Left lung (tissue), 10 donors: ENCODE measurements around the gene KRTAP10-7. TPM values are rescaled to one million over a fixed set of nuclear protein-coding genes. Genes with fewer than 3 reads are reported as not detected.
"Not testable (repeated sequence)": the region's sequence is repeated elsewhere in the genome, so short reads cannot be mapped to it uniquely, and the experiment has no call there.

Experiments used
- ATAC-seq: fragments of 200-7000 bp; cut with Tn5 transposase; one replicate; pipeline ENCODE4 v1.9.1; 2020; ENCODE audit warnings: moderate library complexity
- DNase-seq, 4 donors: peaks; one replicate each; pipeline ENCODE4 v3.0.0-alpha.2; 2013 to 2020
- H3K27ac ChIP-seq, 2 donors: fragments of 200-600 bp; sonication (generic) in 1 of 2; one replicate each; pipeline versions ENCODE4 v1.5.0 to v1.8.0; 2020 to 2021
- H3K27me3 ChIP-seq, 2 donors: fragments of 200-600 bp; sonication (generic) in 1 of 2; one replicate each; pipeline versions ENCODE4 v1.5.0 to v1.8.0; 2020 to 2021
- H3K36me3 ChIP-seq, 2 donors: fragments of 200-600 bp; sonication (generic) in 1 of 2; one replicate each; pipeline versions ENCODE4 v1.5.0 to v1.8.0; 2020 to 2021
- H3K4me1 ChIP-seq, 2 donors: fragments of 200-600 bp; one replicate each; pipeline ENCODE4 v1.8.0; 2021
- H3K4me3 ChIP-seq, 2 donors: fragments of 200-600 bp; sonication (generic) in 1 of 2; one replicate each; pipeline versions ENCODE4 v1.5.0 to v1.8.0; 2020 to 2021; ENCODE audit warnings: mild to moderate bottlenecking in 1 of 2
- H3K9me3 ChIP-seq, 2 donors: fragments of 200-600 bp; sonication (generic) in 1 of 2; one replicate each; pipeline versions ENCODE4 v1.5.0 to v1.8.0; 2020 to 2021
- CTCF ChIP-seq, 2 donors: fragments of 200-600 bp; sonication (generic) in 1 of 2; IDR thresholded peaks; one replicate each; pipeline versions ENCODE4 v1.5.0 to v1.8.0; 2021; ENCODE audit warnings: antibody characterized with exemption in 2 of 2
- intact Hi-C, 2 donors: fragments of 100-400 bp; cut with DNase I; formaldehyde crosslinking; loops; one replicate each; pipeline versions ENCODE4 v1.11.2 to v1.14.2; 2022
- polyA plus RNA-seq, 6 donors: library from polyadenylated mRNA; unstranded; fragments of 120-200 nt; gene quantifications; one replicate each; pipeline ENCODE4 v1.2.1, GENCODE V29; 2013; ENCODE audit not compliant: insufficient read length in 6 of 6
- total RNA-seq, 2 donors: library from RNA; stranded (reverse); fragmentation: NEBNext Ultra II Directional; extraction: Animal tissue kit (Norgen Biotek cat#: 25700); gene quantifications; one replicate each; pipeline ENCODE4 v1.2.1, GENCODE V29; 2021
- donor health status: DM: no; HTN: yes; CAD: no.
- donor health status: DM: no; HTN: no; CAD: no.

Gene KRTAP10-7
- total and polyA plus RNA-seq, 8 donors = not detected

- intact Hi-C loops = no loop called here
- Histone ChIP-seq H3K36me3 (no peaks in the 10 kb centered on the region), H3K4me3 (no peak overlapping the region), H3K4me1 (no peaks in the 10 kb centered on the region), H3K27me3 (peaks cover 0 to 58% of the 10 kb centered on the region in 2 donors), H3K9me3 (no peaks in the 10 kb centered on the region), H3K27ac (no peak overlapping the region)
- ATAC-seq (no peak), DNase-seq (no peak)
- no peak for TF ChIP-seq CTCF (IDR thresholded peaks at IDR 0.05)
These were observed 10.7 kb upstream of the KRTAP10-7 start for GRCh38 chr21:44589586-44590305.

GRCh38 chr21:44590311-44590721, 10.1 kb upstream of the KRTAP10-7 start:
- Histone ChIP-seq H3K4me1 (no peaks in the 10 kb centered on the region), H3K4me3 (no peak overlapping the region), H3K27me3 (peaks cover 0 to 52% of the 10 kb centered on the region in 2 donors), H3K36me3 (no peaks in the 10 kb centered on the region), H3K27ac (no peak overlapping the region), H3K9me3 (no peaks in the 10 kb centered on the region)
- no peak for DNase-seq
- TF ChIP-seq CTCF (IDR thresholded peaks at IDR 0.05) = no peak
- no peak for ATAC-seq
- intact Hi-C loops = no loop called here

- H3K4me1 ChIP-seq = not testable (repeated sequence)
These were observed 9.2 kb upstream of the KRTAP10-7 start for GRCh38 chr21:44590897-44591800.

GRCh38 chr21:44591801-44592130, 8.6 kb upstream of the KRTAP10-7 start:
- intact Hi-C loops, ATAC-seq, H3K36me3 ChIP-seq, DNase-seq, H3K4me3 ChIP-seq, H3K9me3 ChIP-seq, H3K4me1 ChIP-seq, H3K27ac ChIP-seq: not testable (repeated sequence)
- peaks cover 0 to 37% of the 10 kb centered on the region in 2 donors for H3K27me3 ChIP-seq

More at GRCh38 chr21:44590897-44591800, 9.2 kb upstream of the KRTAP10-7 start:
- ATAC-seq, H3K36me3 ChIP-seq, DNase-seq, H3K9me3 ChIP-seq, intact Hi-C loops, H3K27ac ChIP-seq, H3K4me3 ChIP-seq: not testable (repeated sequence)
- H3K27me3 ChIP-seq = peaks cover 0 to 44% of the 10 kb centered on the region in 2 donors

- no peak for DNase-seq
- TF ChIP-seq CTCF (IDR thresholded peaks at IDR 0.05) = no peak
These were observed 7.7 kb upstream of the KRTAP10-7 start, which contains the start of gene KRTAP10-6 for GRCh38 chr21:44592446-44593311. Gene KRTAP10-6, minus strand, starts transcription at chr21:44592505. Its CDS starts 21 bp downstream, at chr21:44592484.

More at GRCh38 chr21:44592446-44593311, 7.7 kb upstream of the KRTAP10-7 start, which contains the start of gene KRTAP10-6:
- H3K4me1 ChIP-seq = no peaks in the 10 kb centered on the region
- H3K27me3 ChIP-seq = peaks cover 0 to 37% of the 10 kb centered on the region in 2 donors
- no peak within 1 kb of the TSS for H3K4me3 ChIP-seq
- intact Hi-C loops = no loop called here
- no peak for ATAC-seq
- no peaks in the 10 kb centered on the region for H3K36me3 ChIP-seq
- H3K9me3 ChIP-seq = no peaks in the 10 kb centered on the region
- H3K27ac ChIP-seq = no peak within 1 kb of the TSS
